Measurements from ENCODE around the gene SLC24A4.

The SLC24A4 gene

DNA sequence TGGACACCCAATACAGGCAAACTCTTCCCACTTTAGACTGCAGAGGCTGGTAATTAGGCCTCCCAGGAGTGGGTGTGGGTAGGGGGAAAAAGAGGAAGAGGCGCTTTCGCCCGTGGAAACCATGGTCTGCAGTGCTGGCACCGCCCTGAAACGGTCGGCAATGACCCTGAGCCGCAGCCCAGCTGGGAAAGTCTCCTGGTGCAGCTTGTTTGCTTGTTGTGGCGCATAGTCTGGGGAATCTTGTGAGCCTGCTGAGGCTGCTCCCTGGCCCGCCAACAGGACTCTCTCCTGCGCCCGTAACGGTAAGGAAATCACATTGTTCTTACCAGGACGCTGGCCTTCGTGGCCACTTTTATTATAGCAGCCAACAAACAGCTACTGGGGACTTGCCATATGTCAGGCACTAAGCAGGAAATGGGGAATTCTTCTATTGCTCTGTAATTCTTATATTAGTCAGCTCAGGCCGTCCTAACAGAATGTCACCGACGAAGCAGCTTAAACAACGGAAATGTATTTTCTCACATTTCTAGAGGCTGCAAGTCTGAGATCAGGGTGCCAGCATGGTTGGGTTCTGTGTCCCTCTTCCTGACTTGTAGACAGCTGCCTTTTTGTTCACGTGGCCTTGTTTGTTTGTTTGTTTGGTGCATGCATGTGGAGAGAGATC lies 138.1 kb downstream of the SLC24A4 start:
- DNase-seq: no peak

DNA sequence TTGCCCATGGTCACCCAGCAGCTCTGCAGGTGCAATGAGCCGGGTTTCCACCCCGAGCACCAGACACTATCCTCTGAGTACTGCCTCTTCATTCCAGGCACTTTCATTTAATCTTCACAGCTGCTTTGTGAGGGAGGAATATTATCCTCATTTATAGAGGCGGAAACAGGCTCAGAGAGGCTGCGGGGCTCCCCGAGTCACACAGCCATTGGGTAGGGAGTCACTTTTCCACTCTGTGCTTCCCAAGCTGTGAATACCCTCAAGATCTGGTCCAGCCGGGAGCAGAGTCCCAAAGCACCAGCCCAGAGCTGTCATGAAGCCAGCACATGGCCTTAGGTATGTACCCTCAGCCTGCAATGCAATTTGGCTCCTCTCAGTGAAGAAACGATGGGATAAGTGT lies 138.9 kb downstream of the SLC24A4 start:
- DNase-seq: no peak

DNA sequence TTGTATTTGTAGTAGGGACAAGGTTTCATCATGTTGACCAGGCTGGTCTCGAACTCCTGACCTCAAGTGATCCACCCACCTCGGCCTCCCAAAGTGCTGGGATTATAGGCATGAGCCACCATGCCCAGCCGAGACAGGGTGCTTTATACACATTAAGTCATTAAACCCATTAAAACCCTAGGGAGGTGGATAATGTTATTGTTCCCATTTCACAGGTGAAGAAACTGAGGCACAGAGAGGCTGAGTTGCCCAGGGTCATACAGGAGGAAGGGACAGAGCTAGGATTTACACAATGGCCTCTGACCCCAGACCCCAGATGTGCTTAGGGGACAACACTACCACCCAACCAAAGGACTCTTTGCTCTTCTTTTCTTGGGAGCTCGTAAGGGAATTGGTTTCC lies 139.6 kb downstream of the SLC24A4 start:
- no peak for DNase-seq

DNA sequence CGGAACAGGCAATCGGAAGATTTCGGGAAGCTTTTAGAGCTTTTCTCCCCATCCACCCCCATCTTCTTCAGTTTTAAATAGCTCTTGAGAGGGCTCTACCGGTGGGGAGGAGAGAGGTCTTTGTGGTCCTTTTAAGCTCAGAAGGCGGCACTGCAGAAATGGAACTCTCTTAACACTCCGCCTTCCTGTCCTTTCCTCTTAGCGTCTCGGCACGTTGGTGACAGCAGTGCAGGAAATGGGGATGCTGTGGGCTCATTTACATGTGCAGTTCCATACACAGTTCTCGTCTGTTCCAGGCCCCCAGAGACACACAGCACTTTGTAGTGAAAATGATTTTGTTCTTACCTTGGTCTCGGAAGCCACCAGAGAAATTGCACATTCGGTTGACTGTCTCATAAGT lies 140.2 kb downstream of the SLC24A4 start:
- DNase-seq: no peak

DNA sequence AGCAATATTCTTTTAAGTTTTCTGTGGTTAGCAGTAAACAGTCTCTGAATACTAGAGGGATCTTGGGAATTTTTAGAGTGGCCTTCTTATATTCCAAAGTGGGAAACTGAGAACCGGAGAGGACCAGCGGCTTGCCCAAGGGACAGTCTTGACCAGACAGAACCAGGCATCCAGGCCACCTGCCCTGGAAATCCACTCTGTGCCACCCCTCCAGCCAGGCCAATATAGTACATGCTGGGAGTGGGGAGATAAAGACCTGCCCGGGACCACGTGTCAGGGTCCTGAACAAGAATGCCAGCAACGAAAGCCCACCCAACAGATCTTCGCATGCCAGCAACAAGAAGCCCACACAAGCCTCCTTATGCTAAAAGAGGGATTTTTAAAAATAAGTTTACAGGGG lies 141.2 kb downstream of the SLC24A4 start:
- DNase-seq: no peak

DNA sequence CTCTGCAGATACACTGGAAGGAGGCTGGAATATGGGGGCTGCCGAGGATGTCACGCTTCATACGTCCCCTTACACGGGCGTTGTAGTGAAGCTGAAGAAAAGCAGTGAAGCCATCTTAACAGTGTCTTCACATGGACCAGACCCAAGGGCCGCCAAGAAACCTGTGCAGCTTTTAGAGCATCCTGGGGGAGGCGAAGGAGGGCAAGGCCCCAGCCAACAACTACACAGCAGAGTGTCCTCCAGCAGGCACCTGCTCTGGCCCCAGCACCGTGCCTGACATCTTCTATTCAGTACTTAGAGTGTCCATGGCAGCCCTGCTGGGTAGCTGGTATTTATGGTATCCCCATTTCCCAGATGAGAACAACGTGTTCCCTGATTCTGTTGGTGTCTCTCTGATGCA lies 141.8 kb downstream of the SLC24A4 start:
- no peak for DNase-seq

DNA sequence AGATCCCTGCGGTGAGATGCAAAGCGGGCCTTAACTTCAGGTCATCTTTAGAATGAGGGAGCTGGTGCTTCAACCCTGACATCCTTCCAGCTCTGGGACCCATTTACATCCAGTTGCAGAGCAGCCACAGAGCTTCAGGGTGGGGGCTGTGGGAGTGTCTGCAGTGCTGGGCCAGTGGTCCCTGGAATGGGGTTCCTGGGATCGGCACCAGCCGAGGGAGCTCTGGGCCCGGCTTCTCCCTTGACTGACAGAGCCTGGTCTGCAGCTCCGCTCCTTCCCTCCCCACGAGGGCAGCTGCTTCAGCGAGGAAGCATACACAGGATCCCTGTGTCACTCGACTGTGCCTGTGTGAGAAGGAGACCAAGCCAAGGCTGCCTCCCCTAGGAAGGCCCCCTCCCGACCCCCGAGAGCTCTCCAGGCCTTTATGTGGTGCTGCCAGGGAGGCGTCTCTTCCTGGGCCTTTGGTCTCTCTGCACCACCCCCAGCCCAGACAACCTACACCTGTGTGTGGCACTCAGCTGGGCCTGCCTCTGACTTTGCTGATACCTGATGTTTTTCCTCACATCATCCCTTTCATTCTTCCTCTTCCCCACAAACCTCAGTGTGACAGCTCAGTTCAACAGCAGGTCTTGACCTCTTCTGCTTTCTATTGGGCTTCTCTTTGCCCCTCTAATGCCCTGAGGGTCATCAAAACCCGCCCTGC lies 142.5 kb downstream of the SLC24A4 start:
- no peak for DNase-seq

- DNase-seq: no peak
Measured at GRCh38 chr14:92466059-92466458, 143.1 kb downstream of the SLC24A4 start.

GRCh38 chr14:92469515-92469914 lies 146.6 kb downstream of the SLC24A4 start:
- DNase-seq: no peak

GRCh38 chr14:92470215-92470614 lies 147.2 kb downstream of the SLC24A4 start:
- DNase-seq: no peak

GRCh38 chr14:92470811-92471210 lies 147.8 kb downstream of the SLC24A4 start:
- DNase-seq: no peak

DNA sequence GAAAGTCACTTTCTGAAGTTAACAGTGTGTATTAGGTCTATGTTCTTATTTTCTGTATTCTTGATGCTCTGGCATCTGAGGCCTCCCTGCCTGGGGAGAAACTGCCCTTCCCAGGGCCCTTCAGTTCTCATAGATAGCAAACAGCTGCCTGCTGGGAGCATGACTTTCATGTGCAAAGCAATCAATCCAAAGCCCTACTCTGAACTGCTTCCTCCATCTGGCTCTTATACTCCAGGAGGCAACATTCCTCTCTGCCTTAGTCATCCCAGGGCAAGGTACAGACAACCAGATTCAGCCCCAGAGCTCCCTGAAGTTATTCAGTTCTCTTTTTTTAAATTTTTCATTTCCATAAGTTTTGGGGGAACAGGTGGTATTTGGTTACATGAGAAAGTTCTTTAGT lies 149.0 kb downstream of the SLC24A4 start:
- DNase-seq: no peak

- DNase-seq: no peak
Measured at GRCh38 chr14:92472860-92473259, 149.9 kb downstream of the SLC24A4 start.

DNA sequence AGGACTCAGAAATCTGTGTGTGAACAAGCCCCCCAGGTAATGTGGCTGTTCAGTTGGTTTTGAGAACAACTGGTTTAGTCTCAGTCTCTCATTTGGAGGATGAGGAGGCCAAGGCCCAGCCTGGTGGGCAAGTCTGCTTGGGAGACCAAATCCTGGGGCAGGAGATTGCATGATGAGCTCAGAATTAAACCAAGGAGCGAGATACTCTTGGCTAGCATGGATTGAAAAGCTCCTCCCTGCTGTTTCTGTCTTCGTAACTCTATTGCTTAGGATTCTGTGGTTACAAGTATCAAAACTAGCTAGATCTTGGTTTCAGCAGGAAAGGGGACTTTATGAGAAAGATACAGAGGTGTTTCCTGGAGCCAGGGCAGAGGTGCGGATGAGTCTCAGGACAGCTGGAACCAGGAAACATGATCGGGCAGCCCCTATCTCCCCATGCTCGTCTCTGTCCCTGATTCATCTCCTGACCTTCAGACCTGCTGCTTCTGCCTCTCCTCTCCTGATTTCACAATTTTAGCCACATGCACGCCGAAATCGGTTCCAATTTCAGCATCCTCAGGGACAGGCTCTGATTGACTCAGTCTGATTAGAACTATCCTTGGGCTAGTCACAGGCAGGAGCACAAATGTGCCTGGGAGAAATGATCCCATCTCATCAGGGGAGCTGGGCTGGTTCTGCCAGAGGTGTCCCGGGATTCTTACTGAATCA lies 150.4 kb downstream of the SLC24A4 start:
- DNase-seq: no peak

DNA sequence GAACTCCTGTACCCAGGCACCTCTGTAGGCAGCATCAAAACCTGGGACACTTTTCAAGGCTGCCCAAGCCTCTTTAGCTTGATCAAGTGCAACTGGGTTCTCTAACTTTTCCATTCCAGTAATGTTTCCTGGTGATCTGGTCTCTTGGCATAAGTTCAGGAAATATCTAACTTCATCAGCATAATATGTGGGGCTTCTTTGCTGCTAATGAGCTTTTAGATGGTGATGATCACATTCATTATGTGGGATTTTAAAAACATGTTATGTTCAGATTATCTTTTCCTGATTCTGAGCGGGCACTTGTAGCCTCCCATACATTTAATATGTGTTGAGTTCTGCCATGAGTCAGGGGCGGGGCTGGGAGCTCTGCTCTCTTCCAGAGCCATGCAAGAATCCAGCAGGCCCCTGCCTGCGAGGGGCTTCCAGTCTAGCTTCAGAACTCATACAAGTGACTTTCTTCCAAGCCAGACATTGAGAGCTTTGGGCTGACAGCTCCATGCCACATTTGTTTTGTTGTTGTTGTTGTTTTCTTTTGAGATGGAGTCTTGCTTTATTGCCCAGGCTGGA lies 151.1 kb downstream of the SLC24A4 start:
- no peak for DNase-seq

DNA sequence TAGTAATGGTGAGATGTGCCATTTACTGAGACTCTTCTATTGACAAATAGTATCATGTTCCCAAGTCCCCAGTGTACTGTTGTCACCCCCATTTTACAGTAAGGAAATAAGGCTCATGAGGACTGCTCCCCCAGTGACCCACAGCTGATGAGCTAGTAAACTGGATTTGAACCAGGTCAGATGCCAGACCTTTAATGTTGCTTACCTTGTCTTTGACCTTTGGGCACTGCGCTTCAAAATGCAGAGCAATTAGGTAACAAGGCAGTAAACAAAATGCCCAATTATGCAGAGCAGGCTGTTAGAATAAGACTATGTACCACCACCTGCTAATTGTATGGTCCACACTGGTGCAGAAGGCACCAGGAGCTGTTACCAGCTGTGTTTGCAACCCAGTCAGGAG lies 152.1 kb downstream of the SLC24A4 start:
- DNase-seq: no peak

DNA sequence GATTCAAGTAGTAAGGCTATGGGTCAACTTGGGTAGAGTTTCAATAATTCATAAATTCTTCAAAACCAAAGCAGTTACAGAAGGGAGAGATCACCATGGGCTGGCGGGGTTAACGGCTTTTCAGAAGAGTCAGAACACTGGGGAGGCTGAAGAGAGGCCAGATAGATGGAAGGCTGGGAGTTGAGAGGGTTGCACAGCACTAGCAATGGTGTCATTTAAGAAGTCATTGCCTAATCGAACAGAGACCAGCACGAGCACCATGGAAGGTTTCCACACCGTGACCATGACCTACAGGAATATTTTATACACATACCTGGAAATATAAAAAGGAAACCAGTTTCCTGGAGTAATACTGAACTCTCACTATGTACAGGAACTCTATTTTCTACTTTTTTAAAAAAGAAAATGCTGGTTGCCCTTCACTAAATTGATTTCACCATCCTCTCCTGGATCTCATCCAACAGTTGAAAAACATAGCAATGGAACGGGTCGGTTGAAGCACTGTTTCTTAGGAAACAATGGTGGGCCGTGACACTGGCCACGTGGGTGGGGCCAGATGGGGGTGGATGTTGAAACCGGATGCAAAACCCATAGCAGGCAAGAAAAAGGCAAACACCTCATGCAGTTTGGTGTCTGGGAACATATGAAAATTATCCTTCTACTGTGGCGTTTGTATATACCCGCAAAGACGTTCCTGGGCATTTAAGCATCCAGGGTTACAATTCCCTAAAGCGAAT lies 152.7 kb downstream of the SLC24A4 start:
- DNase-seq: no peak

DNA sequence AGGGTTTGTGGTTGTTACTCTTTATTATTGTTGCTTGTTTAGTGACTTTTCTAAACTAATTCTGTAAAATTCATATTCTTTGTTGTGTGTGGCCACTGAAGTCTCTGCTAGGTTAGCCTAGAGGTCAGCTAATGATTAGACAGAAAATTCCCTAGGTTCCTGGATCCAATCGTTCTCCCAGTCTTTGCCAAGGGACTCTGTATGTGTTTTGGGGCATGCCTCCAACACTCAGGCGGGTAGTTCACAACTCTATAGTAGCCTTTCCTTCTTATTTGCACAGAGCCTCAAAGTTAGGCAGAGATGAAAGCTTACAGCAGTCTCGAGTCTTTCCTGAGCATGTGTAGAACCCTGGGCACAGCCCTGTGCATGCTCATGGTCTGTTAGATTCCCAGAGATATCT lies 157.9 kb downstream of the SLC24A4 start:
- no peak for DNase-seq

GRCh38 chr14:92481386-92481785 lies 158.4 kb downstream of the SLC24A4 start:
- DNase-seq: no peak

- no peak for DNase-seq
Measured at GRCh38 chr14:92481811-92482555, 159.0 kb downstream of the SLC24A4 start.

- DNase-seq: no peak
Measured at GRCh38 chr14:92482621-92483319, 159.8 kb downstream of the SLC24A4 start.

Data from NCI-H2029 (cell line).